ENCODE data around the gene LEMD2. TPM values are rescaled to one million over a fixed set of nuclear protein-coding genes. Genes with fewer than 3 reads are reported as not detected.

LEMD2 gene
- total RNA-seq, 1 experiment from 2014 or later: 65.9 TPM

- H3K4me3 ChIP-seq: no peak overlapping the region
- intact Hi-C loops (cut with micrococcal nuclease; ENCODE audit: unreplicated experiment): no loop called here
- H3K4me2 ChIP-seq: no peak overlapping the region
- peaks cover 12% of the 10 kb centered on the region for H3F3A ChIP-seq (ENCODE audit: insufficient read depth, low read depth)
- no peak overlapping the region for H3K27ac ChIP-seq
- H3K36me3 ChIP-seq (ENCODE audit: low read depth): 0 out of 2 replicates have a peak, but pooled peaks cover 4% of the 10 kb centered on the region
- peaks cover 31% of the 10 kb centered on the region for H3K4me1 ChIP-seq (replicated peaks; ENCODE audit: insufficient read depth)
- no peaks in the 10 kb centered on the region for H3K9me3 ChIP-seq (ENCODE audit: insufficient read depth, low read depth)
- CTCF ChIA-PET: no interaction called here
- H3K9me2 ChIP-seq (ENCODE audit: insufficient read depth): no peaks in the 10 kb centered on the region
- H2AFZ ChIP-seq: no peak overlapping the region
- TF ChIP-seq CTCF (conservative IDR thresholded peaks at IDR 0.05): no peak
- no peak for TF ChIP-seq EZH2 (IDR thresholded peaks at IDR 0.05; ENCODE audit: low read depth)
- no peaks in the 10 kb centered on the region for H3K27me3 ChIP-seq (ENCODE audit: insufficient read depth, low read depth)
- DNase-seq: no peak
- peaks cover 29% of the 10 kb centered on the region for H3K79me2 ChIP-seq (ENCODE audit: low read depth)
- BruUV-seq (replicated peaks): no TSS peak
- H4K20me1 ChIP-seq (ENCODE audit: insufficient read depth): peaks cover 10% of the 10 kb centered on the region; the same call in 1 of the 2 replicates
- POLR2A ChIA-PET (ENCODE audit: unreplicated experiment): no interaction called here
These were observed 1.4 kb upstream of the LEMD2 start for GRCh38 chr6:33790379-33790778.

- ChIA-PET CTCF (no interaction called here), POLR2A (ENCODE audit: unreplicated experiment) (no interaction called here)
- no peaks in the 10 kb centered on the region for H3K9me2 ChIP-seq (ENCODE audit: insufficient read depth)
- H3K9me3 ChIP-seq (ENCODE audit: insufficient read depth, low read depth): no peaks in the 10 kb centered on the region
- intact Hi-C loops (cut with micrococcal nuclease; ENCODE audit: unreplicated experiment): loop anchor here (2.0 to 10.0 kb wide), 2 partner anchors 51 to 455 kb away; partner anchors contain the start of gene SMIM29
- TF ChIP-seq CTCF (conservative IDR thresholded peaks at IDR 0.05) (no peak), EZH2 (IDR thresholded peaks at IDR 0.05; ENCODE audit: low read depth) (no peak)
- peak overlapping the region; percentile 95 for H2AFZ ChIP-seq
- H3K79me2 ChIP-seq (ENCODE audit: low read depth): peaks cover 35% of the 10 kb centered on the region
- DNase-seq: no peak
- TSS peak; percentile 58 for BruUV-seq (replicated peaks)
- H3K27ac ChIP-seq: no peak overlapping the region; the same call in 1 of the 2 replicates
- H3F3A ChIP-seq (ENCODE audit: insufficient read depth, low read depth): peaks cover 11% of the 10 kb centered on the region
- H3K4me2 ChIP-seq: peak overlapping the region; percentile 94
- peak overlapping the region; percentile 96 for H3K4me3 ChIP-seq
- H3K36me3 ChIP-seq (ENCODE audit: low read depth): 0 out of 2 replicates have a peak, but pooled peaks cover 7% of the 10 kb centered on the region
- peaks cover 13% of the 10 kb centered on the region for H4K20me1 ChIP-seq (ENCODE audit: insufficient read depth)
- H3K27me3 ChIP-seq (ENCODE audit: insufficient read depth, low read depth): no peaks in the 10 kb centered on the region
- H3K4me1 ChIP-seq (replicated peaks; ENCODE audit: insufficient read depth): peaks cover 23% of the 10 kb centered on the region
These were observed 593 bp upstream of the LEMD2 start for GRCh38 chr6:33789550-33789895.

- Histone ChIP-seq H3F3A (ENCODE audit: insufficient read depth, low read depth) (peaks cover 5% of the 10 kb centered on the region), H3K36me3 (ENCODE audit: low read depth) (0 out of 2 replicates have a peak, but pooled peaks cover 12% of the 10 kb centered on the region), H3K27me3 (ENCODE audit: insufficient read depth, low read depth) (no peaks in the 10 kb centered on the region), H3K9me3 (ENCODE audit: insufficient read depth, low read depth) (no peaks in the 10 kb centered on the region), H3K79me2 (ENCODE audit: low read depth) (peaks cover 35% of the 10 kb centered on the region), H3K9me2 (ENCODE audit: insufficient read depth) (no peaks in the 10 kb centered on the region), H3K4me3 (peak overlapping the region; percentile 96), H3K4me2 (peak overlapping the region; percentile 94), H3K4me1 (replicated peaks; ENCODE audit: insufficient read depth) (peaks cover 20% of the 10 kb centered on the region), H4K20me1 (ENCODE audit: insufficient read depth) (peaks cover 13% of the 10 kb centered on the region), H3K27ac (peak overlapping the region; percentile 57), H2AFZ (peak overlapping the region; percentile 95)
- peak in 1 of 2 experiments; percentile 42 for DNase-seq
- no TSS peak for BruUV-seq (replicated peaks)
- TF ChIP-seq CTCF (conservative IDR thresholded peaks at IDR 0.05) (no peak), EZH2 (IDR thresholded peaks at IDR 0.05; ENCODE audit: low read depth) (no peak)
- POLR2A ChIA-PET (ENCODE audit: unreplicated experiment): interaction anchor here (0.6 kb wide), 3 partner anchors 17 to 36 kb away, joined by 3 to 6 read pairs (median 4); no protein-coding TSS in a partner anchor
- intact Hi-C loops (cut with micrococcal nuclease; ENCODE audit: unreplicated experiment): loop anchor here (2.0 to 10.0 kb wide), 2 partner anchors 53 to 457 kb away; partner anchors contain the start of gene SMIM29
- CTCF ChIA-PET: interaction anchor here (0.6 kb wide), 1 partner anchor 9 kb away, joined by 4 read pairs; no protein-coding TSS in a partner anchor
These were observed 806 bp downstream of the LEMD2 start for GRCh38 chr6:33787954-33788693.

All from PC-9 (cell line).